Pancreas (tissue), 10 donors: Measurements from ENCODE around the gene PYGO2. TPM values are rescaled to one million over a fixed set of nuclear protein-coding genes. Genes with fewer than 3 reads are reported as not detected.

ENCODE experiments used
- ATAC-seq, 4 donors: fragments of 200-7000 bp; cut with Tn5 transposase; one replicate each; pipeline versions ENCODE4 v1.8.0 to v1.9.1; 2020; ENCODE audit warnings: mild to moderate bottlenecking in 4 of 4, moderate library complexity in 4 of 4
- DNase-seq, 6 donors: peaks; one replicate each; pipeline ENCODE4 v3.0.0-alpha.2; 2020
- FAIRE-seq: peaks from 2 replicates; lab custom pipeline; 2012; peaks lifted over from hg19 to GRCh38; lab: Jason Lieb, UNC
- H3K27ac ChIP-seq, 4 donors: fragments of 200-600 bp; sonication (generic); 1 replicate in 3 of 4; 2 replicates in 1 of 4; pipeline versions ENCODE4 v1.5.0 to v1.8.0; 2020
- H3K27me3 ChIP-seq, 4 donors: fragments of 200-600 bp; one replicate each; pipeline ENCODE4 v1.8.0; 2021
- H3K36me3 ChIP-seq, 3 donors: fragments of 200-600 bp; sonication (generic) in 1 of 3; one replicate each; pipeline versions ENCODE4 v1.5.0 to v1.8.0; 2020 to 2021
- H3K4me1 ChIP-seq, 3 donors: fragments of 200-600 bp; one replicate each; pipeline ENCODE4 v1.8.0; 2021
- H3K4me3 ChIP-seq, 4 donors: fragments of 200-600 bp; sonication (generic) in 2 of 4; one replicate each; pipeline versions ENCODE4 v1.5.0 to v1.8.0; 2020 to 2021
- H3K9me3 ChIP-seq, 4 donors: fragments of 200-600 bp; one replicate each; pipeline ENCODE4 v1.8.0; 2021
- WGBS, 2 donors: extraction: QIAGEN DNeasy Blood & Tissue Kit; methylation state at CpG; one replicate each; pipeline ENCODE4 v1.1.7; 2013; 5-methylcytosine and 5-hydroxymethylcytosine counted together
- intact Hi-C, 3 donors: fragments of 100-400 bp; cut with DNase I; formaldehyde crosslinking; loops; one replicate each; pipeline versions ENCODE4 v1.11.1 to v1.14.2; 2022
- polyA plus RNA-seq, 2 donors: library from polyadenylated mRNA; stranded (reverse); fragments of 200-250 nt; gene quantifications; one replicate each; pipeline ENCODE4 v1.2.3, GENCODE V29; 2013
- total RNA-seq, 6 donors: library from RNA; stranded (reverse); fragmentation: NEBNext Ultra II Directional in 4 of 6; extraction: Animal tissue kit (Norgen Biotek cat#: 25700) in 4 of 6; gene quantifications; one replicate each; pipeline versions ENCODE4 v1.2.1 to v1.2.4, GENCODE V29; 2021 to 2023
- TF ChIP-seq, protein P1 (sequence below), 4 donors: fragments of 200-600 bp; sonication (generic) in 3 of 4; IDR thresholded peaks; one replicate each; pipeline versions ENCODE4 v1.5.0 to v1.8.0; 2021; ENCODE audit warnings: antibody characterized with exemption in 4 of 4
- donor health status: healthy with polysubstance abuse.
- donor health status: DM: no; HTN: no; CAD: no; lungs with moderate emphysema.
- donor health status: DM: no; HTN: no; CAD: no.
- donor health status: control.
- donor health status: control.
- donor health status: Bipolar disorder and iron deficiency.
- donor health status: DM: yes; HTN: yes; CAD: no.
- donor health status: DM: no; HTN: no; CAD: no.
- donor health status: DM: no; HTN: no; CAD: no.
- donor health status: DM: yes; HTN: yes; CAD: no.

Gene PYGO2
- total and polyA plus RNA-seq, 8 donors, result 8.1 to 19.5 (median 12.1) TPM

DNA sequence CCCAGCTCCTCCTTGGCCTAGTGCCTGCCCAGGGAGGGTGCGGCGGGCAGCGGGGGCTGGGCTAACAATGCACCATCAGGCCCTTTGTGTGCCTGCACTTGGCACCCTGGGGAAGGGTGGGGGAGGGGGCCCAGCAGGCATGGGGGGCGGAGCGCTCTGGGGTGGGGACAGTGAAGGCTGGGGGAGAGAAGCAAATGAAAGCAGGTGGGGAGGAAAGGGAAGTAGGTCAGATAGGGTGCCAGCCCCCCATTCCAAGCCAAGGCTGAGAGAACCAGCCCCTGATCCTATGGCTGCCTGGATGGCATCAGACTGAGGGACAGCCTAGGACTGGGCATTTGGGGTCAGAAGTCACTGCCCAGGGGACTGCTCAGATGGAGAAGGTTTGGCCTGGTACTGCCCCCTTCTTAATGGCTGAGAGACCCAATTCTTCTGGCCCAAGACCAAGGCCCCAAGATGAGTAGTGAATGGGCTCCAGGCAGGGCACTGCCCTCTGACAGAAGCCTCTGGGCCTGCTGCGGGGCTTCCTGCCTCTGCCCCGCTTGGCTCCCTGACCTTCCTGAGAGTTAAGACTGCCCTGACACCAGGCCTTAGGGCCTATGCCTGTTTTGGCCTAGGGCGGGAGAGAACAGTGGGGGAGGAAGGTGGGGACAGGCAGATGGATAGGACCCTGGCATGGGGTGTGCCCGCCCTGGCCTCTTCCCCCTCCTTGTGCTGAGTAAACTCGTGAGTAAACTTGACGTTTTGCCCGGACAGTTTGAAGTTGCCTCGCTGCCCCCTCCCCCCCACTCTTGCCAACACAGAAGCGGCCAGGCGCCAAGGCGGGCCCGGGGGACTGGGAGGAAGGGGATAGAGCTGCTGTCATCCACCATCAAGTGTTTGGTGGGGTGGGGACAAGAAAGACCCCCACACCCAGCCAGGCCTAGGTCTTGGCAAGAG is 43.8 kb upstream of the PYGO2 start:
- 10 to 14% methylated on average over 17 of the region's 17 CpGs for WGBS, 2 donors
- TF ChIP-seq, protein P1, sequence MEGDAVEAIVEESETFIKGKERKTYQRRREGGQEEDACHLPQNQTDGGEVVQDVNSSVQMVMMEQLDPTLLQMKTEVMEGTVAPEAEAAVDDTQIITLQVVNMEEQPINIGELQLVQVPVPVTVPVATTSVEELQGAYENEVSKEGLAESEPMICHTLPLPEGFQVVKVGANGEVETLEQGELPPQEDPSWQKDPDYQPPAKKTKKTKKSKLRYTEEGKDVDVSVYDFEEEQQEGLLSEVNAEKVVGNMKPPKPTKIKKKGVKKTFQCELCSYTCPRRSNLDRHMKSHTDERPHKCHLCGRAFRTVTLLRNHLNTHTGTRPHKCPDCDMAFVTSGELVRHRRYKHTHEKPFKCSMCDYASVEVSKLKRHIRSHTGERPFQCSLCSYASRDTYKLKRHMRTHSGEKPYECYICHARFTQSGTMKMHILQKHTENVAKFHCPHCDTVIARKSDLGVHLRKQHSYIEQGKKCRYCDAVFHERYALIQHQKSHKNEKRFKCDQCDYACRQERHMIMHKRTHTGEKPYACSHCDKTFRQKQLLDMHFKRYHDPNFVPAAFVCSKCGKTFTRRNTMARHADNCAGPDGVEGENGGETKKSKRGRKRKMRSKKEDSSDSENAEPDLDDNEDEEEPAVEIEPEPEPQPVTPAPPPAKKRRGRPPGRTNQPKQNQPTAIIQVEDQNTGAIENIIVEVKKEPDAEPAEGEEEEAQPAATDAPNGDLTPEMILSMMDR (IDR thresholded peaks at IDR 0.05), result no peak

DNA sequence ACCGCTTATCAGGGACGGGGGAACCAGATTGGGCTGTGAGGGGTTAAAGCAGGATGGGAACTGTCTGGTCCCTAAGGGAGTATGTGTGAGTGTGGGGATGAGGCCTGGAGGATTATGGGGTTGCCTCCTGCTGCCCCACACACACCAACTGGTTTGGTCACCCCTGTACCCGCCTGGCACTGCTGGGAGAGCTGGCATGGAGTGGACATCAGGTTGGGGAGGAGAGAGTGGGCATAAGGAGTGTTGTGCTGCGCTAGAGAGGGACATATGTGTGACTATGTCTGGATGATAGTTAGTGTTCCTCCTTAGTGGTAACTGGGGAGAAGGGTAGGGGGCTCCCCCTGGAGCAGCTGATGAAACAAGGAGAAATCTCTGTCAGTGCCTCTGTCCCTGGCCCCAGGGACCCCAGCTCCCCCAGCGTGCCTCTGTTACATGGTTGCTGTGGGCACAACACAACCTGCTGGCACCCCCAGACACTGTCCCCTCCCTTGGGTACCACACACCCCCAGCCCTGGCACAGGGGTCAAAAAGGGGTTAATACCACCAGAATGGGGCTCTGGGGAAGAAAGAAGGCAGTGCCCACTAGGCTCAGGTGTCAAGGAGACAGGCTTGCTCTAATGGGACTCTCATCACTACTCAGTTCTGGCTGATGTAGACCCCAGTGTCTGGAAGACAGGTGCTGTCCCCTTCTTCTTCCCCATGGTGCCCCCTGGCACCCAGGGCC is 42.9 kb upstream of the PYGO2 start:
- Histone ChIP-seq H3K36me3 (no peaks in the 10 kb centered on the region), H3K9me3 (no peaks in the 10 kb centered on the region), H3K27ac (peak overlapping the region; percentile 80 to 98 (median 92)), H3K27me3 (no peaks in the 10 kb centered on the region), H3K4me1 (peaks cover 26 to 49% (median 34%) of the 10 kb centered on the region in 3 donors), H3K4me3 (peak overlapping the region; percentile 58 to 87 (median 70))
- 4 to 12% methylated on average over 5 of the region's 5 CpGs for WGBS, 2 donors
- DNase-seq (no peak), ATAC-seq (no peak), FAIRE-seq (no peak)
- TF ChIP-seq, protein P1 (IDR thresholded peaks at IDR 0.05), result no peak
- intact Hi-C loops, result no loop called here

More for the DNA sequence above, 43.8 kb upstream of the PYGO2 start:
- FAIRE-seq, result no peak
- peak; percentile 79 to 91 (median 82) for DNase-seq
- peaks cover 21 to 43% (median 30%) of the 10 kb centered on the region in 3 donors for H3K4me1 ChIP-seq
- no peaks in the 10 kb centered on the region for H3K9me3 ChIP-seq
- H3K27ac ChIP-seq, result peak overlapping the region; percentile 80 to 98 (median 92)
- no peaks in the 10 kb centered on the region for H3K36me3 ChIP-seq
- ATAC-seq, result peak; percentile 1 to 8 (median 4)
- peak overlapping the region in 3 of 4 donors; percentile 58 to 87 (median 67) for H3K4me3 ChIP-seq
- intact Hi-C loops, result no loop called here
- no peaks in the 10 kb centered on the region for H3K27me3 ChIP-seq

DNA sequence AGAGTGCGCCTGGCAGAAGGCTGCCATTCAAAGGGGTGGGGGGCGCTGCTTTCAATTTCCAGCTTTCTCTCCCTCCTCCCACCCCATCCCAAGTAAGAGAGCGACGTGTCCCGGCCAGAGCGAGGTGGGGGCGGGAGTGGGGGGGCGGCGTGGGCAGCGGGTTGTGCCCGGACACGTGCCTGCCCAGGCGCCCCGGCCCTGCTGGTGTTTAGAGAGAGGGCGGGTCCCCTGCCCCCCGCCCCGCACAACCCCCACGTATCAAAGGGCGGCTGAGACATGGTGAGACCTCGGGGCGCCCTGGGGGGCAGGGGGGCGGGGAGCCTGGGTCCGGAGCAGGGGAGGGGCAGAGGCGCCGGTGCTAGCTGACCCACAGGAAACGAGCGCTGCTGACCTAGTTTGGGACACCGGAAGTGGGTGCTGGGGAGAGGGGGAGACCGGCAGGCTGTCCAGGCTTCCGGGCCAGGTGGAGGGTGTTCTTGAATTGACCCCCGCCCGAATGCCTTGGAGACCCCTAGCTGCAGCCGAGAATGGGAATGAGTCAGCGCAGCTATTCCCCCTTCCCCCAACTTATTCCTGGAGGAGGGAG is 42.3 kb upstream of the PYGO2 start:
- TF ChIP-seq, protein P1 (IDR thresholded peaks at IDR 0.05), result no peak
- no peaks in the 10 kb centered on the region for H3K27me3 ChIP-seq
- no peaks in the 10 kb centered on the region for H3K9me3 ChIP-seq
- no peak for FAIRE-seq
- peaks cover 27 to 55% (median 33%) of the 10 kb centered on the region in 3 donors for H3K4me1 ChIP-seq
- H3K4me3 ChIP-seq, result peak overlapping the region; percentile 58 to 87 (median 70)
- no peak for ATAC-seq
- 0 to 1% methylated on average over 16 to 34 of the region's 34 CpGs for WGBS, 2 donors
- intact Hi-C loops, result no loop called here
- H3K36me3 ChIP-seq, result no peaks in the 10 kb centered on the region
- DNase-seq, result peak in 5 of 6 donors; percentile 70 to 77 (median 75)
- H3K27ac ChIP-seq, result peak overlapping the region; percentile 80 to 98 (median 92)

DNA sequence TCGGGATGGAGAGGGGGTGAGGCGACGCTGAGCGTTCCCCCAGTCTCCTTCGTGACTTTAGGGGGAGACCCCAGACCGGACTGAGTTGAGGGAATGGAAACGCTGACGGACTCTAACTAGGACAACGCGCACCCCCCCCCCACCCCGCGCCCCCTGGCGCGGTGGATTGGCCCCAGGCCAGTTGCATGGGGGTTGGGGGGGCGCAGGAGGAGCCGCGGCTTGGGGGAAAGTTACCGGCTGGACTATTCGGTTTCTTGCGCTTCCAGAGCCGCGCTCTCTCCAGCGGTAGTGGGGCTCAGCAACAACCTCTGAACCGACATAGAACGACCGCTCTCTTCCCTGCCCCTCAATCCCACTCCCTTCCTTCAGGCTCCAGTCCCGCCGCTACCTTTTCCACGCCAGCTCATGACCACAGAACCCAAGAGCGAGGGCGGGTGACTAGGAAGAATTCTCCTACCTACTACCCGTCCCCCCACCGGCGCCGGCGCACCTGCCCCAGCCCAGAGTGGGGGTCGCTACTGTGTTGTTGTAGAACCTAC is 41.7 kb upstream of the PYGO2 start:
- DNase-seq (peak in 2 of 6 donors; percentile 63 to 70), ATAC-seq (no peak), FAIRE-seq (no peak)
- H3K4me3 ChIP-seq, result peak overlapping the region; percentile 58 to 87 (median 70)
- intact Hi-C loops, result no loop called here
- H3K4me1 ChIP-seq, result peaks cover 27 to 53% (median 27%) of the 10 kb centered on the region in 3 donors
- peak overlapping the region; percentile 80 to 98 (median 92) for H3K27ac ChIP-seq
- H3K36me3 ChIP-seq, result no peaks in the 10 kb centered on the region
- no peaks in the 10 kb centered on the region for H3K9me3 ChIP-seq
- H3K27me3 ChIP-seq, result no peaks in the 10 kb centered on the region
- 0 to 1% methylated on average over 28 to 37 of the region's 37 CpGs for WGBS, 2 donors
- TF ChIP-seq, protein P1 (IDR thresholded peaks at IDR 0.05), result no peak
